Naive B cell (primary cell): ENCODE data around the gene OR51G1. TPM values are rescaled to one million over a fixed set of nuclear protein-coding genes. Genes with fewer than 3 reads are reported as not detected.
"Not testable (repeated sequence)": the region's sequence is repeated elsewhere in the genome, so short reads cannot be mapped to it uniquely, and the experiment has no call there.

Experiments
- ATAC-seq, 2 donors: fragments of 150-1000 bp; cut with Tn5 transposase; 2 replicates each; pipeline ENCODE4 v1.10.0; 2021; ENCODE audit warnings: low read depth in 2 of 2, mild to moderate bottlenecking in 2 of 2, moderate library complexity in 2 of 2
- DNase-seq: peaks from one replicate; pipeline ENCODE4 v3.0.0; 2022
- H3K27ac Mint-ChIP-seq, 6 donors: one replicate each; pipeline ENCODE4 v1.8.0; 2020 to 2022; ENCODE audit warnings: mild to moderate bottlenecking in 6 of 6, mixed read lengths in 6 of 6, moderate library complexity in 5 of 6, inconsistent platforms in 2 of 6
- H3K27me3 Mint-ChIP-seq, 3 donors: one replicate each; pipeline ENCODE4 v1.8.0; 2021 to 2022; ENCODE audit warnings: mixed read lengths in 3 of 3, mild to moderate bottlenecking in 1 of 3
- H3K36me3 Mint-ChIP-seq, 2 donors: one replicate each; pipeline ENCODE4 v1.8.0; 2020 to 2022; ENCODE audit warnings: mixed read lengths in 2 of 2, inconsistent platforms in 1 of 2, mild to moderate bottlenecking in 1 of 2
- H3K4me1 Mint-ChIP-seq, 3 donors: one replicate each; pipeline ENCODE4 v1.8.0; 2020 to 2022; ENCODE audit warnings: mixed read lengths in 3 of 3, inconsistent platforms in 1 of 3, mild to moderate bottlenecking in 1 of 3, moderate library complexity in 1 of 3
- H3K4me3 Mint-ChIP-seq, 8 donors: one replicate each; pipeline ENCODE4 v1.8.0; 2020 to 2022; ENCODE audit warnings: mild to moderate bottlenecking in 8 of 8, mixed read lengths in 8 of 8, moderate library complexity in 8 of 8, inconsistent platforms in 2 of 8
- H3K9me3 Mint-ChIP-seq, 7 donors: one replicate each; pipeline ENCODE4 v1.8.0; 2020 to 2022; ENCODE audit warnings: mixed read lengths in 7 of 7, mild to moderate bottlenecking in 5 of 7, inconsistent platforms in 2 of 7, moderate library complexity in 1 of 7
- polyA plus RNA-seq, 6 donors: library from polyadenylated mRNA; unstranded; fragments of 300-500 nt; fragmentation: Illumina TruSeq; gene quantifications; one replicate each; pipeline ENCODE4 v1.2.3, GENCODE V29; 2021; ENCODE audit warnings: low read depth in 6 of 6

OR51G1 gene, protein sequence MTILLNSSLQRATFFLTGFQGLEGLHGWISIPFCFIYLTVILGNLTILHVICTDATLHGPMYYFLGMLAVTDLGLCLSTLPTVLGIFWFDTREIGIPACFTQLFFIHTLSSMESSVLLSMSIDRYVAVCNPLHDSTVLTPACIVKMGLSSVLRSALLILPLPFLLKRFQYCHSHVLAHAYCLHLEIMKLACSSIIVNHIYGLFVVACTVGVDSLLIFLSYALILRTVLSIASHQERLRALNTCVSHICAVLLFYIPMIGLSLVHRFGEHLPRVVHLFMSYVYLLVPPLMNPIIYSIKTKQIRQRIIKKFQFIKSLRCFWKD
- not detected for polyA plus RNA-seq

GRCh38 chr11:4924239-4924638 is at the start of gene OR51G1:
Gene OR51G1 (minus strand): TSS chr11:4924339. CDS start chr11:4924339, 0 bp downstream.
- H3K27me3 Mint-ChIP-seq = peaks cover 8 to 10% (median 9%) of the 10 kb centered on the region in 3 donors
- DNase-seq (no peak), ATAC-seq (no peak)
- peaks cover 0 to 3% (median 0%) of the 10 kb centered on the region in 7 donors for H3K9me3 Mint-ChIP-seq
- no peaks in the 10 kb centered on the region for H3K4me1 Mint-ChIP-seq
- H3K36me3 Mint-ChIP-seq = no peaks in the 10 kb centered on the region
- no peak within 1 kb of the TSS for H3K27ac Mint-ChIP-seq
- peak within 1 kb of the TSS in 1 of 8 donors; percentile 2 for H3K4me3 Mint-ChIP-seq

DNA sequence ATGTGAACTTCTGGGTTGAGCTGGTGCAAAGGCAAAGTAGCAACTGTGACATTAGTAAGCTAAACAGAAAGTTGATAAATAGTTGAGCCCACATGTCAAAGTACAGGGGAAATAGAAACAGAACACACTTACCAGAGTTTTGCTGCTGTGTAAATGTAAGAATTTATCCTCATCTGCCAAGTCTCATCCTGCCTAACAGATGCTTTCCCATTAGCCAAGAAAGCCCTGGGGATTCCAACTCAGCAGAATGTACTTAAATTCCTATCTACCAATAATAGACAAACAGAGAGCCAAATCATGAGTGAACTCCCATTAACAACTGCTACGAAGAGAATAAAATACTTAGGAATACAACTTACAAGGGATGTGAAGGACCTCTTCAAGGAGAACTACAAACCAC is 38.7 kb upstream of the OR51G1 start:
- DNase-seq (no peak), ATAC-seq (no peak)
- Mint-ChIP-seq H3K36me3 (peaks cover 0 to 5% of the 10 kb centered on the region in 2 donors), H3K9me3 (peaks cover 0 to 17% (median 6%) of the 10 kb centered on the region in 7 donors), H3K27ac (no peak overlapping the region), H3K27me3 (peaks cover 0 to 10% (median 0%) of the 10 kb centered on the region in 3 donors), H3K4me3 (no peak overlapping the region), H3K4me1 (no peaks in the 10 kb centered on the region)

DNA sequence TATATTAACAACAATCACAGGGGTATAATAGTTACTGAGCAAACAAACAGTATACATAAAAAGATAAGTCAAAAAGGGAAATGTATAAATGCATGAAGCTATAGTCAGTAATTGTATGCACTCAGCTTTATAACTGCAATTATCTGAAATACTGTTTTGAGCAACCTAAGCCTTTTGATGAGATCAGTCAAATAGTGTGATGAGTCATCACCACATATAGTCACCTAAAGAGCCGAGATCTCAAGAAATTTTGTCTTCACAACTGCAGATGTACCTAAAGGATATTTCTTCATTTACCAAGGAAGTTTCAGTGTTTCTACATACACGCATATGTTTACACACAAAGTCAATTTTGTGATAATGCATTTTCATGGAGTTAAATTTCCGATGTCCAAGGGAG is 36.7 kb upstream of the OR51G1 start:
- DNase-seq = no peak
- Mint-ChIP-seq H3K4me1 (no peaks in the 10 kb centered on the region), H3K9me3 (peaks cover 0 to 17% (median 6%) of the 10 kb centered on the region in 7 donors), H3K36me3 (peaks cover 0 to 5% of the 10 kb centered on the region in 2 donors), H3K27ac (no peak overlapping the region), H3K27me3 (peaks cover 0 to 8% (median 0%) of the 10 kb centered on the region in 3 donors), H3K4me3 (no peak overlapping the region)
- no peak for ATAC-seq

- H3K4me1 Mint-ChIP-seq = no peaks in the 10 kb centered on the region
- H3K9me3 Mint-ChIP-seq = peaks cover 0 to 3% (median 0%) of the 10 kb centered on the region in 7 donors
- H3K36me3 Mint-ChIP-seq = no peaks in the 10 kb centered on the region
- H3K27ac Mint-ChIP-seq = no peak overlapping the region
- peak overlapping the region in 1 of 8 donors; percentile 67 for H3K4me3 Mint-ChIP-seq
- H3K27me3 Mint-ChIP-seq = peaks cover 0 to 7% (median 0%) of the 10 kb centered on the region in 3 donors
- ATAC-seq = no peak
- DNase-seq = no peak
Observed at GRCh38 chr11:4957396-4957795, 33.3 kb upstream of the OR51G1 start.

DNA sequence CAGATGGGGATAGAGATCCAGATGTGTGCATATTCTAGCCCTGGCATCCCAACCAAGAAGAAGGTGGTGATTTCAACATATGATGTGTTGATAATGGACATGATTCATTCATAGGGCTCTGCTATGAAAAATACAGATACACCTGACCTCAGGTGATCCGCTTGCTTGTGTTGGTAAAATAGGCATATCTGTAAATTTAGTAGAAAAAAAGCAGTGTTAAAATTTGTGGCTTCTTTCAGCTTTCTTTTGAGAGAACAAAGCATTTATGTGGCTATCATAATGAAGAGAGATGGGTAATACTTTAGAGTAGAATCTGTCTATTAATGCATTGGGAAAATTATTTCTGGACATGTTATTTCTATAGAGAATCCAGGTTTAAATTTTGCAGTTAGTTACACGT is 31.5 kb upstream of the OR51G1 start, which contains the start of gene OR51A2:
OR51A2 (minus strand) TSS at position 101 of the 400 bp plus-strand sequence; CDS start at position 101, 0 bp downstream.
- H3K27me3 Mint-ChIP-seq, H3K36me3 Mint-ChIP-seq, H3K4me3 Mint-ChIP-seq, DNase-seq, H3K9me3 Mint-ChIP-seq, H3K27ac Mint-ChIP-seq, H3K4me1 Mint-ChIP-seq, ATAC-seq: not testable (repeated sequence)

GRCh38 chr11:4947505-4947904 is 23.4 kb upstream of the OR51G1 start, which contains the start of gene OR51A4:
Gene OR51A4 (minus strand): TSS chr11:4947605. CDS start chr11:4947100, 505 bp downstream.
- DNase-seq (no peak), ATAC-seq (no peak)
- Mint-ChIP-seq H3K9me3 (peaks cover 0 to 2% (median 0%) of the 10 kb centered on the region in 7 donors), H3K27ac (no peak within 1 kb of the TSS), H3K36me3 (no peaks in the 10 kb centered on the region), H3K4me1 (no peaks in the 10 kb centered on the region), H3K27me3 (no peaks in the 10 kb centered on the region), H3K4me3 (no peak within 1 kb of the TSS)

- H3K9me3 Mint-ChIP-seq = peaks cover 0 to 8% (median 0%) of the 10 kb centered on the region in 7 donors
- H3K4me1 Mint-ChIP-seq = no peaks in the 10 kb centered on the region
- no peaks in the 10 kb centered on the region for H3K36me3 Mint-ChIP-seq
- DNase-seq = no peak
- H3K27me3 Mint-ChIP-seq = peaks cover 7 to 11% (median 10%) of the 10 kb centered on the region in 3 donors
- no peak overlapping the region for H3K4me3 Mint-ChIP-seq
- no peak overlapping the region for H3K27ac Mint-ChIP-seq
- no peak for ATAC-seq
Observed at GRCh38 chr11:4936745-4937144, 12.6 kb upstream of the OR51G1 start.

DNA sequence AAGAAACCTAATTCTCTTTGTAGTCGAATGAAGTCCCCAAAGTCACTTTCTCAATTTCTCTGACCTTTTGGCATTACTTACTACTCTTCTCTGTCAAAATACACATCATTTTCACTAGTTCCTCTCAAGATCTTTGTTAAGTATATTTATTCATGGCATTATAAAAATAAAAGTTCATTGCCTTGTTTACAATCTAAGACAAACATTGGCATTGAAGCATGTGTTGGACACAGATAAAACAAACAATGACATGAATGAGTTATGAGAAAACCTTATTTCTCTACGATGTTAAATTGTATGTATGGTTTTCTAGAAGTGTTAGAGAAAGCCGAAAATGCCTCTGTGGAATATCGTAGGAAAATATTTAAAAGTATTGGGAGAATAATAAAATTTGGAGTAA is 8.6 kb upstream of the OR51G1 start:
- ATAC-seq (no peak), DNase-seq (no peak)
- peaks cover 0 to 7% (median 0%) of the 10 kb centered on the region in 7 donors for H3K9me3 Mint-ChIP-seq
- H3K27ac Mint-ChIP-seq = no peak overlapping the region
- no peaks in the 10 kb centered on the region for H3K4me1 Mint-ChIP-seq
- no peak overlapping the region for H3K4me3 Mint-ChIP-seq
- H3K27me3 Mint-ChIP-seq = peaks cover 2 to 6% (median 3%) of the 10 kb centered on the region in 3 donors
- H3K36me3 Mint-ChIP-seq = no peaks in the 10 kb centered on the region

GRCh38 chr11:4926608-4927007 is 2.5 kb upstream of the OR51G1 start:
- Mint-ChIP-seq H3K27ac (no peak overlapping the region), H3K36me3 (no peaks in the 10 kb centered on the region), H3K27me3 (peaks cover 8 to 10% (median 9%) of the 10 kb centered on the region in 3 donors), H3K4me3 (no peak overlapping the region), H3K4me1 (no peaks in the 10 kb centered on the region), H3K9me3 (peaks cover 0 to 3% (median 1%) of the 10 kb centered on the region in 7 donors)
- DNase-seq (no peak), ATAC-seq (no peak)

DNA sequence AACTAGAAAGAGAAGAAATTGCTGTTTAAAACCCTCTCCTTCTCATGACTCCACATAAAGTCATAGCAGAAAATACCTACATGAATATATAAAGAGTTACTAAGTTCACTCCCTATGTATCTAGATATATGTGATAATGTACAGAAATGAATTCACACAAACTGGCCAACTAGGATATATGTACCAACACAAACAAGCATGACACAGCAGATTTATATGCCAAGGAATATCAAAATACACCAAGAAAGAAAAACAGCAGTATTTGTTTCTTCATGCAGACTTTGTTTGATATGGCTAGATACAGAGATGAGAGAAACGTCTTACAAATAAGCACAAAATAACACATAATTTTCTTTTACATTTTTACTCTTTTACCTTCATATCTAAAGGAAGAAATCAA is 1.8 kb downstream of the OR51G1 start:
- Mint-ChIP-seq H3K27me3 (peaks cover 7 to 10% (median 9%) of the 10 kb centered on the region in 3 donors), H3K27ac (no peak overlapping the region), H3K9me3 (peaks cover 0 to 3% (median 0%) of the 10 kb centered on the region in 7 donors), H3K36me3 (no peaks in the 10 kb centered on the region), H3K4me3 (no peak overlapping the region), H3K4me1 (no peaks in the 10 kb centered on the region)
- no peak for ATAC-seq
- DNase-seq = no peak

DNA sequence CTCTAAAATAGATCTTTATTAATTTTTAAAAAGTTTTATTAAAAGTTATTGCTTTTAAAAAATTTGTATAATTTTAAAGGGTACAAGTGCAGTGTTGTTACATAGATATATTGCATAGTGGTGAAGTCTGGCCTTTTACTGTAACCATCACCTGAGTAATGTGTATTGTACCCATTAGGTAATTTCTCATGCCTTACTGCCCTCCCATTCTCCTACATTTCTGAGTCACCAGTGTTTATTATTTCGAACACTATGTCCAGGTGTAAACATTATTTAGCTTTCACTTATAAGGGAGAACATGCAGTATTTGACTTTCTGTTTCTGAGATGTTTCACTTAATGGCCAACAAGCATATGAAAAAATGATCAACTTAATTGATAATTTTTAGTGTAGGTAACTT is 2.3 kb downstream of the OR51G1 start:
- Mint-ChIP-seq H3K27me3 (peaks cover 3 to 10% (median 9%) of the 10 kb centered on the region in 3 donors), H3K27ac (no peak overlapping the region), H3K4me3 (no peak overlapping the region), H3K4me1 (no peaks in the 10 kb centered on the region), H3K9me3 (peaks cover 0 to 3% (median 0%) of the 10 kb centered on the region in 7 donors), H3K36me3 (no peaks in the 10 kb centered on the region)
- ATAC-seq (no peak), DNase-seq (no peak)

- Mint-ChIP-seq H3K4me3 (no peak within 1 kb of the TSS), H3K9me3 (peaks cover 0 to 3% (median 1%) of the 10 kb centered on the region in 7 donors), H3K27me3 (peaks cover 4 to 19% (median 12%) of the 10 kb centered on the region in 3 donors), H3K27ac (peak within 1 kb of the TSS in 1 of 6 donors; percentile 90), H3K36me3 (no peaks in the 10 kb centered on the region), H3K4me1 (no peaks in the 10 kb centered on the region)
- ATAC-seq (no peak), DNase-seq (no peak)
Observed at GRCh38 chr11:4919250-4919649, 4.9 kb downstream of the OR51G1 start, which contains the start of gene OR51G2. Gene OR51G2 (minus strand): TSS chr11:4919350. CDS start chr11:4915663, 3,687 bp downstream.

DNA sequence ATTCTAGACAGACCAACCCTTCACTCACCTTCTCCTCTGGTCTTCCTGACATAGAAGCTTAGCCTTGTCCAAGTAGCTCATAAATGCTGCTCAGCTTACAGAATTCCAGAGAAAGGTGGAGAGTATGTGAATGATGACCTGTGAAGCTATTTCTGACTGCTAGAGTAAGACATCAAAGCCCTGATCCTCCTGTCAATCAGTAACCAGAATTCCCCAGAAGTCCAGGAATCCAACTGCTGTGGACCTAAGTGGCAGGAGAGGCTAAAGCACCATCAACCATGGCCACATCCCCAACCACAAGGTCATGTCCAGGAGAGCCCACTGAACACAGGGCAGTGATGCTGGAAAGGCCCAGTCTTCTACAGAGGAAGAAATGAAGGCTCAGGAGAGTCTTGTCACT is 7.6 kb downstream of the OR51G1 start:
- H3K4me3 Mint-ChIP-seq = no peak overlapping the region
- no peak for ATAC-seq
- peaks cover 0 to 3% (median 0%) of the 10 kb centered on the region in 7 donors for H3K9me3 Mint-ChIP-seq
- peaks cover 0 to 15% (median 10%) of the 10 kb centered on the region in 3 donors for H3K27me3 Mint-ChIP-seq
- no peaks in the 10 kb centered on the region for H3K36me3 Mint-ChIP-seq
- peaks cover 0 to 7% (median 0%) of the 10 kb centered on the region in 3 donors for H3K4me1 Mint-ChIP-seq
- no peak for DNase-seq
- no peak overlapping the region for H3K27ac Mint-ChIP-seq

- peak within 1 kb of the TSS in 1 of 6 donors; percentile 35 for H3K27ac Mint-ChIP-seq
- H3K9me3 Mint-ChIP-seq = peaks cover 0 to 5% (median 2%) of the 10 kb centered on the region in 7 donors
- DNase-seq = peak; percentile 7
- no peaks in the 10 kb centered on the region for H3K36me3 Mint-ChIP-seq
- ATAC-seq = peak; percentile 52 to 84
- H3K4me1 Mint-ChIP-seq = peaks cover 5 to 7% (median 7%) of the 10 kb centered on the region in 3 donors
- H3K27me3 Mint-ChIP-seq = peaks cover 1 to 11% (median 5%) of the 10 kb centered on the region in 3 donors
- H3K4me3 Mint-ChIP-seq = no peak within 1 kb of the TSS
Observed at GRCh38 chr11:4903484-4903883, 20.7 kb downstream of the OR51G1 start, which contains the start of gene OR51A7. Gene OR51A7 (plus strand): TSS chr11:4903783. CDS start chr11:4907370, 3,587 bp downstream.
